KMS-11 (cell line): ENCODE results near the gene BCAR3.

Source experiments
- H2AFZ ChIP-seq: fragments of 200-600 bp; sonication (generic); 2 replicates; pipeline ENCODE4 v1.6.1; 2016; ENCODE audit warnings: antibody characterized with exemption, mixed run types, low read depth
- H3K27ac ChIP-seq: fragments of 200-600 bp; sonication (generic); 2 replicates; pipeline ENCODE4 v1.6.1; 2016; ENCODE audit warnings: mild to moderate bottlenecking, mixed run types
- H3K27me3 ChIP-seq: fragments of 200-600 bp; sonication (generic); 2 replicates; pipeline ENCODE4 v1.6.1; 2017; ENCODE audit warnings: mild to moderate bottlenecking, low read depth, mixed run types, moderate library complexity; ENCODE audit not compliant: insufficient read depth
- H3K36me3 ChIP-seq: fragments of 200-600 bp; sonication (generic); 2 replicates; pipeline ENCODE4 v1.6.1; 2017; ENCODE audit warnings: mild to moderate bottlenecking, mixed run types; ENCODE audit not compliant: insufficient read depth
- H3K4me1 ChIP-seq: fragments of 200-600 bp; sonication (generic); 2 replicates; pipeline ENCODE4 v1.6.1; 2016; ENCODE audit warnings: mild to moderate bottlenecking, low read depth, mixed run types; ENCODE audit not compliant: poor library complexity, severe bottlenecking
- H3K4me2 ChIP-seq: fragments of 200-600 bp; sonication (generic); 2 replicates; pipeline ENCODE4 v1.7.0; 2016; ENCODE audit warnings: mild to moderate bottlenecking, mixed run types
- H3K4me3 ChIP-seq: fragments of 200-600 bp; sonication (generic); IDR thresholded peaks from 2 replicates; pipeline ENCODE4 v1.6.1; 2017; ENCODE audit warnings: low read depth, low read length, mixed read lengths; ENCODE audit not compliant: insufficient read depth
- H3K79me2 ChIP-seq: fragments of 200-600 bp; sonication (generic); 2 replicates; pipeline ENCODE4 v1.6.1; 2016; ENCODE audit warnings: low read depth, mixed run types; ENCODE audit not compliant: insufficient read depth
- H3K9ac ChIP-seq: fragments of 200-600 bp; sonication (generic); 2 replicates; pipeline ENCODE4 v1.6.1; 2016; ENCODE audit warnings: mild to moderate bottlenecking, mixed run types
- H4K20me1 ChIP-seq: fragments of 200-600 bp; sonication (generic); 2 replicates; pipeline ENCODE4 v1.6.1; 2016; ENCODE audit warnings: mild to moderate bottlenecking, mixed run types; ENCODE audit not compliant: insufficient read depth
- TF ChIP-seq, protein P1 (sequence below): fragments of 200-600 bp; sonication (generic); conservative IDR thresholded peaks from 2 replicates; pipeline ENCODE4 v1.6.1; 2017; ENCODE audit warnings: low read depth, mild to moderate bottlenecking, antibody characterized with exemption, low read length, moderate library complexity, mixed read lengths

The BCAR3 gene

DNA sequence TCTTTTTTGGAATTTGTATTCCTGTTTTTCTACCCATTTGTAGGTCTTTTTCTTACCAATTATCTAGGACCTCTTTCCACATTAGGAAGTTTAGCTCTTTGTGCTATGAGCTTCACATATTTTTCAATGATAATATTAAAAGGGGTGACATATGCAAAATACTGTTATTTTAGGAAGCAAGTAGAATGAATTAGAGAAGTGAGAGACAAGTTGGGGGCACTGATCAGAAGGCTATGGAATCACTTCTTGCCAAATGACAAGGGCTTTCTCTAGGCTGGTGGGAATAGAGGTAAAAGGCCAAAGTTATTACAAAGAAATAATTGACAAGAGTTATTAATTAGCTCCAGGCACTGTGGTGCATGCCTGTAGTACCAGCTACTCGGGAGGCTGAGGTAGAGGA, 4.3 kb upstream of the BCAR3 start:
- Histone ChIP-seq H3K4me1 (no peaks in the 10 kb centered on the region), H3K9ac (no peak overlapping the region), H2AFZ (no peak overlapping the region), H4K20me1 (no peaks in the 10 kb centered on the region), H3K4me2 (no peak overlapping the region), H3K79me2 (no peaks in the 10 kb centered on the region), H3K27ac (no peak overlapping the region), H3K27me3 (no peaks in the 10 kb centered on the region), H3K4me3 (no peak overlapping the region), H3K36me3 (no peaks in the 10 kb centered on the region)
- TF ChIP-seq, protein P1, sequence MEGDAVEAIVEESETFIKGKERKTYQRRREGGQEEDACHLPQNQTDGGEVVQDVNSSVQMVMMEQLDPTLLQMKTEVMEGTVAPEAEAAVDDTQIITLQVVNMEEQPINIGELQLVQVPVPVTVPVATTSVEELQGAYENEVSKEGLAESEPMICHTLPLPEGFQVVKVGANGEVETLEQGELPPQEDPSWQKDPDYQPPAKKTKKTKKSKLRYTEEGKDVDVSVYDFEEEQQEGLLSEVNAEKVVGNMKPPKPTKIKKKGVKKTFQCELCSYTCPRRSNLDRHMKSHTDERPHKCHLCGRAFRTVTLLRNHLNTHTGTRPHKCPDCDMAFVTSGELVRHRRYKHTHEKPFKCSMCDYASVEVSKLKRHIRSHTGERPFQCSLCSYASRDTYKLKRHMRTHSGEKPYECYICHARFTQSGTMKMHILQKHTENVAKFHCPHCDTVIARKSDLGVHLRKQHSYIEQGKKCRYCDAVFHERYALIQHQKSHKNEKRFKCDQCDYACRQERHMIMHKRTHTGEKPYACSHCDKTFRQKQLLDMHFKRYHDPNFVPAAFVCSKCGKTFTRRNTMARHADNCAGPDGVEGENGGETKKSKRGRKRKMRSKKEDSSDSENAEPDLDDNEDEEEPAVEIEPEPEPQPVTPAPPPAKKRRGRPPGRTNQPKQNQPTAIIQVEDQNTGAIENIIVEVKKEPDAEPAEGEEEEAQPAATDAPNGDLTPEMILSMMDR = no peak

DNA sequence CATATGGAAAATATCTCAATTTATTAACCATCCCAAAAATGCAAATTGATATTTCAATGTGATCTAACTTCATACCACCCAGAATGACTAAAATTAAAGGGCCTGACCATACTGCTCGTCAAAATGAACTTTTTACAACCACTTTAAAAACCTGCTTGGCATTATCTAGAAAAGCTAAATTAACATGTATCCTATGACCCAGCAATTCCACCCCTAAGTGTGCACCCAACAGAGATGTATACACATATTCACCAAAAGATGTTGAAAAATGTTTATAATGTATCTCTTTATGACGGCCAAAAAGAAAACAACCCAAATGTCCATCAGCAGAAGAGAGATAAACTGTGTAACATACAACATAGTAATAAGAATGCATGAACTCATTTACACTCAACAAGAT, 1.6 kb upstream of the BCAR3 start:
- no peak overlapping the region for H3K4me2 ChIP-seq
- no peak overlapping the region for H3K9ac ChIP-seq
- no peak overlapping the region for H2AFZ ChIP-seq
- H3K27me3 ChIP-seq = no peaks in the 10 kb centered on the region
- TF ChIP-seq, protein P1 = no peak
- no peaks in the 10 kb centered on the region for H3K4me1 ChIP-seq
- no peak overlapping the region for H3K4me3 ChIP-seq
- no peaks in the 10 kb centered on the region for H4K20me1 ChIP-seq
- H3K79me2 ChIP-seq = no peaks in the 10 kb centered on the region
- no peaks in the 10 kb centered on the region for H3K36me3 ChIP-seq
- no peak overlapping the region for H3K27ac ChIP-seq

DNA sequence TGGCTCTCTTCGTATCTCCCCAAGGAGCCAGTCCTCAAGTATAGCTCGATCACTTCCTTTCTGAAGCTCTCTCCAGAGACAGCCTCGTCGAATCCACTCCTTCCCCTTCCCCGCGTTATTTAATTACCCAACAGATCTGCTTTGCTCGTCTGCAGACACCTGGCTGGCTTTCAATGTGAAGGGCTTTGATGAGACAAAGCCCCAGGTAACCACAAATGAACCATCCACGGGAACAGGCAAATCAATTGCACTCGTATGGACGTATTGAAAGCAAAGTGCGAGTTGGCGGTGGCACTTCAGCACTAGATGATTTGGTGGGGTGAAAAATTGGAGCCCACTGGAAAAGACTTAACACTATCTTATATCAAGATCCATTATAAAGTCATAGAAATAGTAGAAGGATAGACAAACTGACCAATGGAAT, 364 bp upstream of the BCAR3 start:
- peak overlapping the region; percentile 81 for H3K4me3 ChIP-seq
- peak overlapping the region; percentile 40 for H3K4me2 ChIP-seq
- H3K27me3 ChIP-seq = no peaks in the 10 kb centered on the region
- TF ChIP-seq, protein P1 = no peak
- H3K9ac ChIP-seq = peak overlapping the region; percentile 15; the same call in 1 of the 2 replicates
- peak overlapping the region; percentile 77 for H2AFZ ChIP-seq
- H3K4me1 ChIP-seq = no peaks in the 10 kb centered on the region
- H4K20me1 ChIP-seq = no peaks in the 10 kb centered on the region
- H3K27ac ChIP-seq = no peak overlapping the region
- H3K36me3 ChIP-seq = no peaks in the 10 kb centered on the region
- no peaks in the 10 kb centered on the region for H3K79me2 ChIP-seq

DNA sequence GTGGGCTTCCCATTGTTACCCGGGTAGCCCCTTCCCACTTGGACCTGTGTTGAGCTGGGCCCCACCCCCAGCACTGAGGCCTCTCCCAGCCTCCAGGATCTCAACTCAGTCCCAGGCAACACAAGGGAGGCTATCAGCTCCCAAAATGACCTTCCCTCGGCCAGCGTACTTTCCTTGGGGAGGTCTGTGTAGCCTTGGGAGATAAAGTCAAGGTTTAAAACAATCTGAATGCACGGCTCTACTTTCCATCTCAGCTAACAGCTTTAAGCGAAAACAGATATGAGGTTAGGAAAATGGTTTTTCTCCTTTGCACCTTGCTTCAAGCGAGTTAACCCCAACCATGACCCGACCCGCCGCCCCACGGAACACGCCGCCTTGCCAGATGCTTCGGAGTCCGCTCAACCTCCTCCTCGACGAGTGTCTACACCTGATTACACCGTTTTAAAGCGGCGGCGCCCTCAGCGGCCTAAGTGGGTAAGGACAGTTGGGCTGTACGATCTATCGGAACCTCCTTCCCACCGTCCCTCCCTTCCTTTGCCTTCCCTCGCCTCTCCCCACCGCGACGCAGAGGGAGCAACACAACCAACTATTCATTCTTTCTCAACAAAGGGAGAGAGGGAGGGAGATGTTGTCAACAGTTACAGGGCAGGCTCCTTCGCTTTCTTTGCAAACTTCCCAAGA, 1.1 kb downstream of the BCAR3 start:
- H2AFZ ChIP-seq = peak overlapping the region; percentile 77; the same call in 1 of the 2 replicates
- no peak overlapping the region for H3K9ac ChIP-seq
- peak overlapping the region; percentile 25; the same call in 1 of the 2 replicates for H3K4me2 ChIP-seq
- TF ChIP-seq, protein P1 = no peak
- H3K27ac ChIP-seq = no peak overlapping the region
- H3K4me3 ChIP-seq = no peak overlapping the region
- no peaks in the 10 kb centered on the region for H3K79me2 ChIP-seq
- no peaks in the 10 kb centered on the region for H4K20me1 ChIP-seq
- no peaks in the 10 kb centered on the region for H3K36me3 ChIP-seq
- H3K27me3 ChIP-seq = no peaks in the 10 kb centered on the region
- no peaks in the 10 kb centered on the region for H3K4me1 ChIP-seq
